ENCODE data around the gene TUT7.

DNA sequence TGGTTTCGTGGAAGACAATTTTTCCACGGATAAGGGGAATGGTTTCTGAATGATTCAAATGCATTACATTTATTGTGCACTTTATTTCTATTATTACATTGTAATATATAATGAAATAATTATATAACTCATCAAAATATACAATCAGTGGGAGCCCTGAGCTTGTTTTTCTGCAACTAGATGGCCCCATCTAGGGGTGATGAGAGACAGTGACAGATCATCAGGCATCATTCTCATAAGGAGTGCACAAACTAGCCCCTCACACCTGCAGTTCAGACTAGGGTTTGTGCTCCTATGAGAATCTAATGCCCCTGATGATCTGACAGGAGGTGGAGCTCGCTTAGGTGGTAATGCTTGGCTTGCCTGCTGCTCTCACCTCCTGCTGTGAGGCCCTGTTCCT lies 78.2 kb downstream of the TUT7 start:
- TF ChIP-seq POLR2A (IDR thresholded peaks at IDR 0.05; ENCODE audit: low read depth, low read length) (no peak), CTCF (conservative IDR thresholded peaks at IDR 0.05; ENCODE audit: low read depth, low read length) (no peak; the same call in 1 of the 2 replicates), MXI1 (IDR thresholded peaks at IDR 0.05; ENCODE audit: borderline replicate concordance, low read depth, low read length) (no peak), MAZ (IDR thresholded peaks at IDR 0.05; ENCODE audit: borderline replicate concordance, low read depth, low read length) (no peak), RFX5 (IDR thresholded peaks at IDR 0.05; ENCODE audit: low read depth, low read length) (no peak)
